HG02759 (cell line): Measurements from ENCODE around the gene UXT.

Experiments
- ATAC-seq: cut with Tn5 transposase; IDR thresholded peaks from one replicate; pipeline ENCODE4 v1.9.1; 2021; ENCODE audit warnings: mild to moderate bottlenecking, moderate library complexity; ENCODE audit not compliant: unreplicated experiment

Gene UXT

GRCh38 chrX:47649781-47650163 is 9.2 kb downstream of the UXT start:
- no peak for ATAC-seq

GRCh38 chrX:47649271-47649670 is 9.7 kb downstream of the UXT start:
- no peak for ATAC-seq

GRCh38 chrX:47648376-47648775 is 10.6 kb downstream of the UXT start:
- ATAC-seq: no peak

GRCh38 chrX:47646636-47647035 is 12.3 kb downstream of the UXT start:
- ATAC-seq: no peak

GRCh38 chrX:47645530-47645929 is 13.4 kb downstream of the UXT start:
- ATAC-seq: no peak

- ATAC-seq: no peak
Observed at GRCh38 chrX:47644557-47645091, 14.4 kb downstream of the UXT start.

GRCh38 chrX:47643926-47644325 is 15.1 kb downstream of the UXT start:
- no peak for ATAC-seq

- ATAC-seq: no peak
Observed at GRCh38 chrX:47638816-47639215, 20.2 kb downstream of the UXT start.

- peak; percentile 88 for ATAC-seq
Observed at GRCh38 chrX:47637546-47638195, 21.3 kb downstream of the UXT start.

GRCh38 chrX:47634871-47635575 is 24.0 kb downstream of the UXT start:
- no peak for ATAC-seq

GRCh38 chrX:47633689-47634590 is 25.0 kb downstream of the UXT start:
- no peak for ATAC-seq

- ATAC-seq: no peak
Observed at GRCh38 chrX:47632666-47633065, 26.3 kb downstream of the UXT start.

- ATAC-seq: no peak
Observed at GRCh38 chrX:47631676-47632075, 27.3 kb downstream of the UXT start.

- ATAC-seq: no peak
Observed at GRCh38 chrX:47629419-47630200, 29.4 kb downstream of the UXT start, which contains the start of gene CFP. Gene CFP (minus strand): TSS chrX:47629930. CDS start chrX:47629844, 86 bp downstream.

GRCh38 chrX:47628982-47629381 is 30.0 kb downstream of the UXT start:
- ATAC-seq: no peak

- no peak for ATAC-seq
Observed at GRCh38 chrX:47625365-47625764, 33.6 kb downstream of the UXT start.

- no peak for ATAC-seq
Observed at GRCh38 chrX:47623540-47624027, 35.4 kb downstream of the UXT start.

- no peak for ATAC-seq
Observed at GRCh38 chrX:47621851-47622250, 37.1 kb downstream of the UXT start.

- no peak for ATAC-seq
Observed at GRCh38 chrX:47620303-47620685, 38.7 kb downstream of the UXT start.
